Calu3 (cell line): Measurements from ENCODE around the gene ADGRG4. TPM values are rescaled to one million over a fixed set of nuclear protein-coding genes. Genes with fewer than 3 reads are reported as not detected.

Source experiments
- BruUV-seq: library from RNA; stranded (reverse); fragments of 400-500 nt; replicated peaks from 2 replicates; lab custom pipeline; 2021; lab: Mats Ljungman, UMichigan
- CTCF ChIA-PET: fragments of 300-600 bp; sonication (Branson Sonifier 250); formaldehyde crosslinking; loops from one replicate; lab custom pipeline; 2022; ENCODE audit warnings: antibody characterized with exemption; lab: Charles Lee
- DNase-seq: peaks from one replicate; pipeline ENCODE4 v3.0.0; 2022
- H3K27ac Mint-ChIP-seq: one replicate; pipeline ENCODE4 v1.8.0; 2022; ENCODE audit warnings: mixed read lengths; ENCODE audit not compliant: unreplicated experiment
- H3K27me3 Mint-ChIP-seq: one replicate; pipeline ENCODE4 v1.8.0; 2022; ENCODE audit warnings: mixed read lengths; ENCODE audit not compliant: unreplicated experiment
- H3K36me3 Mint-ChIP-seq: one replicate; pipeline ENCODE4 v1.8.0; 2022; ENCODE audit warnings: mild to moderate bottlenecking, moderate library complexity, mixed read lengths; ENCODE audit not compliant: insufficient read depth, unreplicated experiment
- H3K4me1 Mint-ChIP-seq: one replicate; pipeline ENCODE4 v1.8.0; 2022; ENCODE audit warnings: mild to moderate bottlenecking, low read depth, mixed read lengths; ENCODE audit not compliant: unreplicated experiment
- H3K4me3 Mint-ChIP-seq: one replicate; pipeline ENCODE4 v1.8.0; 2022; ENCODE audit warnings: mild to moderate bottlenecking, low read depth, moderate library complexity, mixed read lengths; ENCODE audit not compliant: unreplicated experiment
- H3K9me3 Mint-ChIP-seq: one replicate; pipeline ENCODE4 v1.8.0; 2022; ENCODE audit warnings: low read depth, mixed read lengths; ENCODE audit not compliant: unreplicated experiment
- CTCF ChIP-seq: fragments of 200-600 bp; IDR thresholded peaks from one replicate; pipeline ENCODE4 v1.8.0; 2022; ENCODE audit warnings: antibody characterized with exemption; ENCODE audit not compliant: unreplicated experiment
- intact Hi-C: fragments of 100-400 bp; cut with micrococcal nuclease; formaldehyde crosslinking; loops from one replicate; pipeline ENCODE4 v1.10.0; 2022; ENCODE audit not compliant: unreplicated experiment
- total RNA-seq: library from RNA; stranded (reverse); gene quantifications from 2 replicates; pipeline ENCODE4 v1.2.3, GENCODE V29; 2022

Gene ADGRG4
- total RNA-seq, 1 experiment from 2014 or later, result not detected

- Mint-ChIP-seq H3K9me3 (no peaks in the 10 kb centered on the region), H3K4me1 (no peaks in the 10 kb centered on the region), H3K27ac (no peak overlapping the region), H3K4me3 (no peak overlapping the region), H3K27me3 (no peaks in the 10 kb centered on the region), H3K36me3 (no peaks in the 10 kb centered on the region)
- intact Hi-C loops, result loop anchor here (10.0 kb wide), 1 partner anchor 433 kb away; no protein-coding TSS in a partner anchor
- no TSS peak for BruUV-seq
- CTCF ChIA-PET, result interaction anchor here (0.6 kb wide), 1 partner anchor 700 kb away, joined by 3 read pairs; no protein-coding TSS in a partner anchor
- TF ChIP-seq CTCF, result no peak
- DNase-seq, result no peak
Observed at GRCh38 chrX:136262243-136262642, 38.5 kb upstream of the ADGRG4 start.

- CTCF ChIA-PET, result interaction anchor here (0.6 kb wide), 1 partner anchor 700 kb away, joined by 3 read pairs; no protein-coding TSS in a partner anchor
- no peaks in the 10 kb centered on the region for H3K27me3 Mint-ChIP-seq
- no peak overlapping the region for H3K4me3 Mint-ChIP-seq
- DNase-seq, result no peak
- no peaks in the 10 kb centered on the region for H3K36me3 Mint-ChIP-seq
- TF ChIP-seq CTCF, result no peak
- H3K4me1 Mint-ChIP-seq, result no peaks in the 10 kb centered on the region
- intact Hi-C loops, result loop anchor here (10.0 kb wide), 1 partner anchor 432 kb away; no protein-coding TSS in a partner anchor
- BruUV-seq, result no TSS peak
- H3K9me3 Mint-ChIP-seq, result no peaks in the 10 kb centered on the region
- no peak overlapping the region for H3K27ac Mint-ChIP-seq
Observed at GRCh38 chrX:136262812-136263315, 37.9 kb upstream of the ADGRG4 start.

GRCh38 chrX:136266828-136267227 lies 33.9 kb upstream of the ADGRG4 start:
- H3K27me3 Mint-ChIP-seq, result no peaks in the 10 kb centered on the region
- no peak overlapping the region for H3K4me3 Mint-ChIP-seq
- no peak for DNase-seq
- no peaks in the 10 kb centered on the region for H3K9me3 Mint-ChIP-seq
- H3K4me1 Mint-ChIP-seq, result no peaks in the 10 kb centered on the region
- intact Hi-C loops, result loop anchor here (10.0 kb wide), 1 partner anchor 428 kb away; no protein-coding TSS in a partner anchor
- TF ChIP-seq CTCF, result no peak
- CTCF ChIA-PET, result interaction anchor here (2.2 kb wide), 1 partner anchor 239 kb away, joined by 10 read pairs; no protein-coding TSS in a partner anchor
- no peak overlapping the region for H3K27ac Mint-ChIP-seq
- no peaks in the 10 kb centered on the region for H3K36me3 Mint-ChIP-seq
- BruUV-seq, result no TSS peak

GRCh38 chrX:136268051-136269048 lies 32.4 kb upstream of the ADGRG4 start:
- no peak overlapping the region for H3K27ac Mint-ChIP-seq
- H3K4me1 Mint-ChIP-seq, result no peaks in the 10 kb centered on the region
- H3K27me3 Mint-ChIP-seq, result no peaks in the 10 kb centered on the region
- no TSS peak for BruUV-seq
- H3K4me3 Mint-ChIP-seq, result no peak overlapping the region
- DNase-seq, result peak; percentile 43
- H3K9me3 Mint-ChIP-seq, result no peaks in the 10 kb centered on the region
- no peaks in the 10 kb centered on the region for H3K36me3 Mint-ChIP-seq
- TF ChIP-seq CTCF, result peak; percentile 39
- intact Hi-C loops, result loop anchor here (1.0 to 10.0 kb wide), 3 partner anchors 102 to 426 kb away; no protein-coding TSS in a partner anchor
- CTCF ChIA-PET, result interaction anchor here (0.8 to 2.2 kb wide), 2 partner anchors 13 to 240 kb away, joined by 3 to 10 read pairs; no protein-coding TSS in a partner anchor
